Muscle of arm (tissue), 12 donors: ENCODE data around the gene SORCS2. TPM values are rescaled to one million over a fixed set of nuclear protein-coding genes. Genes with fewer than 3 reads are reported as not detected.

Experiments
- DNase-seq: peaks from one replicate; pipeline ENCODE4 v3.0.0-alpha.2; 2013
- polyA plus RNA-seq, 12 donors: library from polyadenylated mRNA; unstranded; fragments of 120-200 nt; gene quantifications; one replicate each; pipeline ENCODE4 v1.2.1, GENCODE V29; 2013; ENCODE audit not compliant: insufficient read length in 12 of 12

Gene SORCS2
- polyA plus RNA-seq, 12 donors, result 5.6 to 18.2 (median 8.3) TPM; not detected in 1

DNA sequence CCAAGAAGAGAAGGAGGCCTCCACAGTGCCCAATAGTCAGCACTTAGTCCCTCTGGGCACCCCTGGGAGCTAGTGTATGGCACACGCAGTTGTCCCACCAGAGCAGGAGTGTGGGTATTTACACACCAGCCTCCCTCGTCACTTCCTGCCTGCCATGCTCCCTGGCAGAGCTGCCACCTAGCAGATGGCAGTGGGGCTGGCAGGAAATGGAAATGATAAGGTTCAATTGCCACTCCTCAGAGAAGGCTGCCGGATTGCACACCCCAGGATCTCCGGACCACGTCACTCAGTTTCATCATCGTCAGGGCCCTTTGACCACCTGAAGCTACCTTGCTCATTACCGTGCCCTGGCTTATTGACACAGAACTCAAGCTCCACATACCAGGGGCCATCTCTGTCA lies 415.7 kb downstream of the SORCS2 start:
- no peak for DNase-seq

DNA sequence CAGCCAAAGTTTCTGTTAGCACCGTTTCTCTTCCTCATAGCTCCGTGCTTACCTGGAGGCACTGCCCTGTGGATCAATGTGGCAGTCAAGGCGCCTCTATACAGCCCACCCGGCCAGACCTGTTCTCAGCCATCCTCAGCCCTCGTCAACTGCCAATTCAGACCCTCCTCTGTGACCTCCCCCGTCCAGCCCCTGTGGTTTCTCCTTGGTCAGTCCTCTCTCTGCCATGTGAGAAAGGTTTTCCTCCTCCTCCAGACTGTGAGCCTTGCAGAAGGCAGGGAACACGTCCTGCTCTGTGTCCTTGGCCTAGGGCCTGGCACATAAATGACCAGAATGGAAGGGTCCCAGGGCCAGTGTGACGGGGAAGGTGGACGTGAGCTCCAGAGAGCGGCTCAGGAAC lies 417.0 kb downstream of the SORCS2 start:
- no peak for DNase-seq

DNA sequence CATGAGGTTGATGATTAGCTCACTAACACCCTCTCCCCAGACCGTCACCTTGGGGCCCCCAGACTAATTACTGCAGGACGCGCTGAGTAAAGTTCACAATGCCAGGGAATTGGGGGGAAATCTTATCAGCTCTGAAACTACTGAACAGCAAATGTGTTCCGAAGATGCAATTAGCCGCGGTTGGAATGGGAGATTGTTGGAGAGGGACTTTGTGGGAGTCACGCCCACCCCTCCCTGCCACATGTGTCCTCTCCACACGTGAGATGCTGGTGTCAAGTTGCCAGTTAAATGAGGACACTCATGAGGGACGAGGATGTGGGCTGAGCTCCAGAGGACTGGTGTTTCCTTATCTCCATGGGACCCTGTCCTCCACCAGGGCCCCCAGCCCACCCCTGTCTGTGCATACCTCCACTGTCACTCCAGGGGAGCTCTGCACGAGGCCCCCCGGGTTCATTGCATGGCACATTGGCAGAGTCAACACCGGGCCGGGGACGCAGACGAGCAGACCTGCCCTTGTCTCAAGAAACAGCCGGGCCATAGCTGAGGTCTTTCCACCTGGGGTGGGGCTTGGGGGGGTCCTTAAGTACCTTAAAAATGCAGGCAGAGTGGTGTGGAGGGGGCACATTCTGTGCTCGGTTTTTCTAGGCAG lies 417.8 kb downstream of the SORCS2 start:
- DNase-seq, result no peak

DNA sequence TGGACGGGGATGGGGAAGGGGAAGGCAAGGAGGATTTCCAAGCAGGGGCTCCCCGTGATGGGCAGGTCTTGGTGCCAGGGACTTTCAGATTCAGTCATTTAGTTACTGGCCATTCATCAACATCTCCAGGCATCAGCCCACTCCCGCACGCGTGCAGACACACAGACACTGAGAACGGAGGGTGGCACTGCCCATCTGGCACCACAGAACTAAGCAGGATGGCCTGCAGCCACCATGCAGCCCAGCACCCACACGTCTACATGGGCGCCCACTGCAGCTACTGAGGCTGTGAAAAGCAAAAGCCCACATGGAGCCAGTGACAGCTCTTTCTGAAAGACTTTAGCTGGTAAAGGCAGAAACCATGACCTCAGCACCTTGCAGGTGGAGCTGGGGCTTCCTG lies 418.5 kb downstream of the SORCS2 start:
- no peak for DNase-seq

DNA sequence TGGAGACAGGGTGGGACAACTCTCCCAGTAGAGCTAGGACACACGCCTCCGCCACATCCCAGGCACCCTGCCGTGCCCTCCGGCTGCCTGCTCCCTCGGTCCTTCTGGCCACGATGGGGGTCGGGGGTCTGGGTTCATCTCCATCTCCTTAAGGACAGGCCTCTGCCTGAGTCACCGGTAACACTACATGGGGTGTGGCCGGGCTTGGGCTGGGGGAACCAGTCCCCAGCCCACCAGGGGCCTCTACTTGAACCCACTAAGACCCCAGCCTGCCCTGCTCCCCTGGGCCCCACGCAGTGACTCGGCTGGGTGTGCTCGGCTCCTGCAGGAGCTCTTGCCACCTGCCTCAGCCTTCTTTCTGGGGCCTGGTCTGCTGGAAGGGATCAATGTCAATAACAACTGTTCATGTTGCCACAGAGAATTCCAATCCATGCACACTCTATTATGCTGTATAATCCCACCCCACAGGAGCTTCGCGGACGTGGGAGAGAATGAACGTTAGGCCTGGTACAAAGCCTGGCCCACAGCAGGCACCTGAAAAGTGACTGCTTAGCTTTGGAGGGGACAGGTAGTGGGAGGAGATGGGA lies 420.1 kb downstream of the SORCS2 start:
- no peak for DNase-seq

DNA sequence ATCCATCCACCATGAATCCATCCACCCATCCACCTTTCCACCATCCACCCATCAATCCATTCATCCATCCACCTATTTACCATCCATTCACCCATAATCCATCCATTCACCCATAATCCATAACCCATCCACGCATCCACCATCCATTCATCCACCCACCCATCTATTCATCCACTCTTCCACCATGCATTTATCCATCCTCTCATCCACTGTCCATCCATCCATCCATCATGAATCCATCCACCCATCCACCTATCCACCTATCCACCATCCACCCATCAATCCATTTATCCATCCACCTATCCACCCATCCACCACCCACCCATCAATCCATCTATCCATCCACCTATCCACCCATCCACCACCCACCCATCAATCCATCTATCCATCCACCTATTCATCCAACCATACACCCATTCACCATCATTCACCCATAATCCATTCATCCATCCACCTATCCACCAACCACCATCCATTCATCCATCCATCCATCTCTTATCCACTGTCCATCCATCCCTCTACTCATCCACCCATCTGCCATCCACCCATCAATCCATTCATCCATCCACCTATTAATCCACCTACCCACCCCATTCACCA lies 422.1 kb downstream of the SORCS2 start:
- DNase-seq, result no peak

DNA sequence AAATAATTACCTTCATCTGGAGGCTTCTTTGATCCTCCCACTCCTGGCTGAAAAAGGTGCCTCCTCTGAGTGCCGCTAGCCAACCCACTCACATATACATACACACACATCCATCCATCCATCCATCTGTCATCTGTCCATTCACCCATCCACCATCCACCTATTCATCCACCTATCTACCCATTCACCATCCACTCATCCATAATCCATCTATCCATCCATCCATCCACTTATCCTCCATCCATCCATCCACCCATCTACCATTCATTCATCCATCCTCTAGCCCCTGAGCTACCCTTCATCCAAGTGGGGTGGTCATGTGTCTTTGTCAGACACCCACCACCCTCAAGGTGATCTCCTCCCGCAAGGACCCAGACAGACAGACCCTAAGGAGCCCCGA lies 423.9 kb downstream of the SORCS2 start:
- DNase-seq, result no peak

DNA sequence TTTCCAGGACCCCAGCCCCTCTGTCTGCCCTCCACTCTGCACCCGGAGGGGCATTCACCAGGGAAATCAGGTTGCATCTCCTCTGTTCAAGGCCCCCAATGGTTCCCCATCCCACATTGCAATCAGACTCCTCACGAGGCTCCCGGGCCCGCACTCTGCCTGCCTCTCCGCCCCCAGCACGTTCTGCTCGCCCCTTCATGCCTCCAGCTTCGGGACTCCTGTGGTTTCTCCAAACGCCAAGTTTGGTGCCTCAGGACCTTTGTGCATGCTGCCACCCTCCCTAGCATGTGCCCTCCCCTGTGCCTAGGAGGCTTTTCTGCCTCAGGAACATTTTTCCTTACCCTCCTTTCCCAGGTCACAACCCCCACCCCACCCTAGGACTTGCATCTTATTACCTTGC lies 426.0 kb downstream of the SORCS2 start:
- DNase-seq, result no peak

DNA sequence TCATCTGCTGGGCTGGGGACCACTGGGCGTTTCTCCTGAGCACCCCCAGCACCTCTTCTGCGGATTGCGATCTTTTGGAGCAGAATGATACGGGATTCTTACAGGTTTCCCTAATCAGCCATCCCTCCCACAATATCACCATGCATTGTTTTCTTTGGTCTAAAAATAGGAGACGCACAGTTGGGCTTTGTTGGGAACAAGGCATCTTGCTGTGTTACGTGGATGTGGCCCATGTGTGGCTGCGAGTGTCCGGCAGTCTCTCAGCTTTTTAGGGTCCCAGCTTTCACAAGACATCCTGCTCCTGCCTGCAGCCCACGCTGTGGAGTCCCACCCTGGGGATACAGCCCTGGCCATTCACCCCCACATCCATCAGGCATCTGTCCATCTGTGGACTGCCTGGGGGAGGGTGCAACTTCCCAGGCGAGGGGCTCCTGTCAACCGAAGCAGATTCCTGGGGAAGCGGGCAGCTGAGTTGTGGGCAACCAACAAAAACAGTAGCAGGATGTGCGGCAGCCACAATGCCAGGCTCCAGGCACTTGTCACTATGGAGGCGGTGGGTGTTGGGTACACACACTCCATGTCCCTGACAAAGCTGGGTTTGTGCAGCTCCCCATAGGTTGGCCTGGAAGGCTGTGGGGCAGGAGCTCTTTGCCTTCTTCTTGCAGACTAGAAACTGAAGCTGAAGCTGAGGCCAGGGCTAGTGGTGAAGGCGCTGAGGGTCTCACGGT lies 427.9 kb downstream of the SORCS2 start:
- DNase-seq, result no peak

DNA sequence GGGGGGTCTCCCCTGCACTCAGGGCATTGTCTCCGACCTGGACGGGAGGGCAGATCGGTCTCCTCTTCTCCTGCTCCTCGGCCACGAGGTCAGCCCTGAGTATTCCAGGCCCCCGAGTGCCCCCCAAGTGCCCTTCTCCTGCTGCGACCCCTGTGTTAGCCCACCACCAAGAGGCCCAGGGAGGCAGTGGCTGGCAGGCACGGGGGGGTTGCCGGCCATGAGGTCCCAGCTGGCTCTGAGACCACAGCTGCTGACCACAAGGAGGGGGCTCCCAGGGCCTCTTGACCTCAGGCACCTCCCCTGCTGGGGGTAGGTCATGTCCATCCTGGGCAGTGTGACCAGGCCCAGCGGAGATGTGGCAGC lies 428.5 kb downstream of the SORCS2 start:
- no peak for DNase-seq

DNA sequence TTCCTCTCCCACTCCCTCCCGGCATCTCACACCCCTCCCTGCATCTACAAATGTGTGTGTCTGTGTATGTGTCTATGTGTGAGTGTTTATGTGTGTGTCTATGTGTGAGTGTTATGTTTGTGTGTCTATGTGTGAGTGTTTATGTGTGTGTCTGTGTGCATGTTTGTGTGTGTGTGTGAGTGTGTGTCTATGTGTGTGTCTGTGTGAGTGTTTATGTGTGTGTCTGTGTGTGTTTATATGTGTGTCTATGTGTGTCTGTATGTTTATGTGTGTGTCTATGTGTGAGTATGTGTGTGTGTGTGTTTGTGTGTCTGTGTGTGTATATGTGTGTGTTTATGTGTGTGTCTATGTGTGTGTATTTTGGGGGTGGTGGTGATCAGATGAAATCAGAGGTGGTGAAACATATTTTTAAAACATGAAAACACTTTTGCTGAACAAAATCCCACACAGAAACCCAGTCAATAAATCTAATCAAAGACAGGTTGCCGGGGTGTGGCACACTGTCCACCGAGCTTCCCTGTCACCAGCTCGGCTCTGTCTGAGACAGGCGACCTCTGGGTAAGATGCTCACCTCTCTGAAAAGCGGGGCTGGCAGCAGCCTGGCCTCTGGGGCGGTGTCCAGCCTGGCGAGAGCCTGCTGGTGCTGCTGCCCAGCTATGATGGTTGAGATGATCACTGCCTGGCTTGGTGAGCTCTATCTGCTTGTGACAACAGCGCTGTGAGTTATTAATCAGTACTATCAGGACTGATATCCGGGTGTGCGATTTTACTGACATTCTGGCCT lies 429.1 kb downstream of the SORCS2 start:
- no peak for DNase-seq

DNA sequence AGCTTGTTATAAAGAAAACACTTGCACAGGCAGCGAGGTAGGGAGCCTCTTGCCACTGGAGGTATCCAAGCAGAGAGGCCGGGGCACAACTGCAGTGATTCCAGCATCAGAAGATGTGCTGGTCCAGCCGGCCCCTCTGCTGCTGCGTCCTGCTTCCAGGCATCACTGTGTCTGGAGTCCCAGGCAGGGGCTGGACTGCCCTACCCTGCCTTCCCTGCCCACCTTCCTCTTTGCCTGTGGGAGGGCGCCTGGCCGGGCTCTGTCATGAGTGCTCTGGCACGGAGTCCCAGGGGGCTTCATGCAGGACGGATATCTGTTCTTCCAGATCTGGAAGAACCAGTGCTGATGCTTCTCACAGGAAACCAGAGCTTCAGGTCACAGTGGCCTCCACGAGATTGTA lies 430.0 kb downstream of the SORCS2 start:
- no peak for DNase-seq

DNA sequence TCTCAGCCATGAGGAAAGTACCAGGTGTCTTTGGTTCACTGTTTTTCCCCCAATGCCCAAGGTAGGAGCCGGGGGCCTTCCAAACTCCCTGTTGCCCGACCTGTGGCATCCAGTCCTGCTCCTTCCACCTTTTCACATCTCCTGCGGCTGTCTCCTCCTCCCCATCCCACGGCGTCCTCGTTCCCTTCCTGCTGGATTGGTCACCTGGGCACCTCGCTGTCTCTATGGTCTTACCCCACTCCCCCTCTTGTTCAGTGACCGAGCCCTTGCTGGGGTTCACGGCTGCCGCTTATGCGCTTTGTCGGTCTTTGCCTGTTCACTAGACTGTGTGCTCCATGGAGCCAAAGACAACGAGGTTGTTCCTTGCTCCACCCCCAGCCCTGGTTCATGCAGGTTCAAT lies 431.1 kb downstream of the SORCS2 start:
- DNase-seq, result no peak

DNA sequence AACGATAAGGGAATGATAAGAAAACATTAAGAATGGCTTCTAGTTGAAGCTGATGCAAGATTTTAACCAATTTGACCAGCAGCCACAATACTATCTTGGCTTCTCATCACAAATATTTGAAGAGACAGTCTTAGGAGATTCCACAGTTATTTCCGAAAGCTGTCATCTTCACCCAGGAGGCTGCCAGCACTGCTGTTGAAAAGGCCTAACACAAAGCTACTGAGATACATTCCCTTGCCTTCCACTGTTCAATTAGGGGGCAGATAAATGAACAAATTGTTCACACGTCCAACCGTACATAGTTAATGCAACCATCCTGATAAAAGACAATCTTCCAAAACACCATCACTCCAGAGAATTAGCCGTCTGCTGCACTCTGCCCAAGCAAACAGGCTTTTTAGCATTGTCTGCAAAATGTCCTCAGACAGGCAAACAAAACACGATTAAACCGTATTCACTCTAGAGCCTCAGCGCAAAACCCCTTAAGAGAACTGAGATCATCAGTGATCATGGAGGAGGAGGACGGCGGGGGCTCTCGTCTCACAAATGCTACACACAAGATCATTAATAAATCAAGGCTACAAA lies 432.1 kb downstream of the SORCS2 start:
- DNase-seq, result no peak

DNA sequence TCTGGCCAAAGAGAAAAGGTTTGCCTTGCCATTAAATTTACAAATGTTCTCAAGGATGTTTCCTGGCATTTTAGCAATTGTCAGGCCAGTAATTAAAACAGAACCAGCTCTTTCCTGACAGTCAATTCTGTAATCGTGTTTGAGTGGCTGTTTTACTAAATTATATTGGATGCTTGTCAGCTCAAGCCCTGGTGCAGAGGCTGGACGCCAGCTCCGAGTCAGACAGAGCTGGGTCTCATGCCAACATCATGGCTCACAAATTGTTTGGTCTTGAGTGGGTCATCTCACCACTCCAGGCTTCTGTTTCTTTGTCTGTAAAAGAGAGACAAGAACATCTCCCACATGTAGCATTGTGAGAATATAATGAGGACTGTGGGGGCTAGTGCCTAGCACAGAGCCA lies 432.7 kb downstream of the SORCS2 start:
- no peak for DNase-seq

DNA sequence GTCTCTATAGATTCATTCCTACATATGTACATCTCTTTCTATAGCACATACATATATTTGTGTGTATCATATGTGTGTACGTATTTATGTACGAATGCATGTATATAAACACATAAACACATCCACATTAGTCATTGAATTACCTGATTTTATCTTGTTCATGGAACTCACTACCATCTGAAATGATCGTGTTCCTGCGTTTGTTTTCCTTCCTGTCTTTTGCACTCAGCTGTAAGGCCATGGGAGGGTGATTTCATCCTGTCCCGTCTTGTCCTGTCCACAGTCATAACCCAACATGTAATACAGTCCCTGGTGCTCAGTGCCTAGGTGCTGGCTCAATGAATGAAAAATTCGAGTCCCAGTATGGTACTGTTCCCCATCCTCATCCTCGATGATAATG lies 434.2 kb downstream of the SORCS2 start:
- no peak for DNase-seq

DNA sequence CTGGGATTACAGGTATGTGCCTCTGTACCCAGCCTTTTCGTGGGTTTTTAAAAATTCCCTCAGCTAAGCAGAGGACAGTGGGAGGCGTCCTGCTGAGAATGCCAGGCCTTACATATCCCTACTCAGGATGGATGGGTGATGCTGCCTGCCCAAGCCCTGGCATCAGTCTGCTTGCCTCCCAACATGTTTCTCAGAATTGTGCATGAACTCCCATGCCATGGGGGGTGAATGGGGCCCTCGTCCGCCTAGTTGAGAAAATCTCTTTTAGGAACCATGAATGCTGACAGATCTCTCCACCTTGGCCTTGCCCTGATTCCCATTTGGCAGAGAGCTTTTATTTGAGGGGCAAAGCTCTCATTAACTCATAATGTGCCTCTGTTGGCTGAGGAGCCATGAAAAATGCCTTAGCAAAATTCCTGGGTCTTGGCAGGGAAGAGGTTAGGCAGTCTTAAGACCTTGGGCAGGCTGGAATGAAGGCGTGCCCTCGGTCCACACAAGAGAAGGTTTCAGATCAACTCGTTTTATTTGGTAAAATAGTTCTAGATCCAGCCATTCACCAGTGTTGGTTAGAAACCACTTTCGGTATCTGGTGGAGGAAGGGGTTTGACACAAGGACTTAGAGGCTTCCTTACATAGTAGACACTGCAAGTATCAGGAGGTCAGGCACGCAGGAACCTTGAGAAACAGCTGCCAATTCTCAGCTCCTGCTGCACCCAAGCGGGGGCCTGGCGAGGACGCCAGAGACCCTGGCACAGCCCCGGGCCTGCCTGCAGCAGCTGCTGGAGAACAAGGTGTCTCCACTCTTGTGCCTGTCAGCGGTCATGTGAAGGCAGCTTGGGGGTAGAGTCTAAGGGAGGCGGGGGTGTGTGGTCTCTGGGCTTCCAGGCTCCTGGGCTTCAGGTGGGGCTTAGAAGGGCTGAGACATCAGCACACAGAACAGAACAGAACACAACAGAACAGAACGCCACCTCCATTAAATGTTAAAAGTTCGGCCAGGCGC lies 435.2 kb downstream of the SORCS2 start:
- DNase-seq, result no peak

DNA sequence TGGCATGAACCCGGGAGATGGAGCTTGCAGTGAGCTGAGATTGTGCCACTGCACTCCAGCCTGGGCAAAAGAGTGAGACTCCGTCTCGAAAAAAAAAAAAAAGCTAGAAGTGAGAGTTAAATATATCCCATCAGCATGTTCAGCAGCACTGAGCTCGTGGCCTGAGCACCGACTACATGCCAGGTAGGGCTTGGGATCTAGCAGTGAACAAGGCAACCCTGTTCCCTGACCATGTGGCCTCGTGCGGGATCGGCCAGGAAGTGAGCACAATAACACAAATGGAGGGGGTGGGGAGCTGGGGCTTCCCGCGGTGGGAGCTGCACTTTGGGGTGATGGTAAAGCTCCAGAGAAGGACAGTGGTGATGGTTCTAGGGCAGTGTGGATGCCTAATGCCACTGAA lies 436.1 kb downstream of the SORCS2 start:
- no peak for DNase-seq

DNA sequence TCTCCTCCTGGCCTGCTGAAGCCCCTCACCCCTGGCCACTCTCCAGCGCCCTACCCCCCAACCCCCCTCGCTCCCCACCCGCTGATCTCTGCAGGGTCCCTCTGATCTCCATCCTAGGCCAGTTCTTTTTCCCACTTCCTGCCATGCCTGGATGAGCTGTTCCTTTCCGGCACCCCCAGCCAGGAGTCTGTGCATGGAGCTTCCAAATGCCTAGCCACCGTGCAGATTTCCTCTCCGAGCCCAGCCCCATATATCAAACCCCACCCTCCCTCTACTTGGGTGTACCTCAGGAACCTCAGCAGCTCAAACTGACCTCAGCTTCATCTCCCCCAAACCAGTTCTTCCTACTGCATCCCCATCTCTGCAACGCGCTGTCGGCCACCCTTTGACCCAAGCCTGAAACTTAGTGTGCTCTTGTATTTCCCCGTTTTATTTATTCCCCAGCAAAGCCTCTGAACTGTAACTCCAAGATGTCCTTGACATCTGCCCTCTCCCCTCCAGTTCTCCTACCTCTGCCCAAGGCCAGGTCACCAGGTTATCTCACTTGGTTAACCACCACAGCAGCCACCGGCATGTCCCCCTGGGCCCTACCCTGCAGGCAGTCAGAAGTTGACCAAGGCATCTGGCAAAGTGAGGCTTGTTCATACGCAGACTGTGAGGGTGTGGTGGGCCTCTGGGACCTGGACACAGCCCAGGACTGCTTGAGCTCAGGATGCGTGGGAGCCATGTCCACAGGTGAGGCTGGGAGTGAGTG lies 437.3 kb downstream of the SORCS2 start:
- no peak for DNase-seq
